ENCODE measurements around the gene QSER1. TPM values are rescaled to one million over a fixed set of nuclear protein-coding genes. Genes with fewer than 3 reads are reported as not detected.

QSER1 gene
- polyA plus RNA-seq, 1 donor (not counting 4 experiments of a cell fraction or from before 2014, with no cell fraction given): 14.7 TPM

DNA sequence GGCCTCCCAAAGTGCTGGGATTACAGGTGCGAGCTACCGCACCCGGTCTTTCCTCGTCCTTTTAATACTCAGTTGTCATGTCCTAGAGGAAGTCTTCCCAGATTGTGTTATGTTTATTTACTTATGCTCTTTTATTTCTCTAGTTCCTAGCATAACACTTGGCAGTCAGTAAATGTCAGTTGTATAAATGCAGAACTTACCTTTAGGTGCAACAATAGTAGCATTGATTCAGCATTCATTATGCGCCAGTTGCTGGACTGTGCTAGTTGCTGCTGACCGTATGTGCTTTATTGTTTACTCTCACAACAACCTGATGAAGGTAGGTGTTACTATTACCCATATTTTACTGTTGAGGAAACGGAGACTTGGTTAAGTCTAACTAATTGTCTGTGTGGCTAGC, 20.8 kb downstream of the QSER1 start:
- H2AFZ ChIP-seq (ENCODE audit: control insufficient read depth, low read length): no peak overlapping the region
- no peak overlapping the region for H3K27ac ChIP-seq (ENCODE audit: control insufficient read depth, insufficient read depth, low read length)
- no peaks in the 10 kb centered on the region for H3K9me1 ChIP-seq (ENCODE audit: control insufficient read depth, extremely low read depth, insufficient read depth, low read length)
- dilution Hi-C loops (cut with MboI; ENCODE audit: extremely low pct_ligation_motif_present, low sequenced_read_pairs): no loop called here
- no peak overlapping the region for H3K4me3 ChIP-seq (ENCODE audit: control insufficient read depth in 2 of 3, extremely low read depth in 1 of 3, insufficient read depth in 2 of 3, low read depth in 1 of 3, low read length in 3 of 3)
- no peaks in the 10 kb centered on the region for H3K9me3 ChIP-seq (ENCODE audit: control insufficient read depth, low read depth, low read length)
- H3K27me3 ChIP-seq (ENCODE audit: control insufficient read depth, extremely low read depth, insufficient read depth, low read length): no peaks in the 10 kb centered on the region
- no peaks in the 10 kb centered on the region for H3K36me3 ChIP-seq (ENCODE audit: control insufficient read depth in 2 of 2, extremely low read depth in 1 of 2, insufficient read depth in 2 of 2, low read length in 2 of 2)
- no peak overlapping the region for H3K4me2 ChIP-seq (ENCODE audit: control insufficient read depth, extremely low read depth, insufficient read depth, low read depth, low read length)
- FAIRE-seq (no peak), DNase-seq (ENCODE audit: low read depth, low spot score) (no peak)
- H4K20me1 ChIP-seq (ENCODE audit: control insufficient read depth, extremely low read depth, insufficient read depth, low read length): no peaks in the 10 kb centered on the region
- H3K79me2 ChIP-seq (ENCODE audit: control insufficient read depth, insufficient read depth, low read length): peaks cover 68% of the 10 kb centered on the region
- H3K4me1 ChIP-seq (ENCODE audit: control insufficient read depth, extremely low read depth, insufficient read depth, low read length): peaks cover 6% of the 10 kb centered on the region
- H3K9ac ChIP-seq (ENCODE audit: control insufficient read depth, extremely low read depth, insufficient read depth, low read length): no peak overlapping the region
- TF ChIP-seq EZH2 (IDR thresholded peaks at IDR 0.05; ENCODE audit: low read length): no peak
- TF ChIP-seq, protein P1, sequence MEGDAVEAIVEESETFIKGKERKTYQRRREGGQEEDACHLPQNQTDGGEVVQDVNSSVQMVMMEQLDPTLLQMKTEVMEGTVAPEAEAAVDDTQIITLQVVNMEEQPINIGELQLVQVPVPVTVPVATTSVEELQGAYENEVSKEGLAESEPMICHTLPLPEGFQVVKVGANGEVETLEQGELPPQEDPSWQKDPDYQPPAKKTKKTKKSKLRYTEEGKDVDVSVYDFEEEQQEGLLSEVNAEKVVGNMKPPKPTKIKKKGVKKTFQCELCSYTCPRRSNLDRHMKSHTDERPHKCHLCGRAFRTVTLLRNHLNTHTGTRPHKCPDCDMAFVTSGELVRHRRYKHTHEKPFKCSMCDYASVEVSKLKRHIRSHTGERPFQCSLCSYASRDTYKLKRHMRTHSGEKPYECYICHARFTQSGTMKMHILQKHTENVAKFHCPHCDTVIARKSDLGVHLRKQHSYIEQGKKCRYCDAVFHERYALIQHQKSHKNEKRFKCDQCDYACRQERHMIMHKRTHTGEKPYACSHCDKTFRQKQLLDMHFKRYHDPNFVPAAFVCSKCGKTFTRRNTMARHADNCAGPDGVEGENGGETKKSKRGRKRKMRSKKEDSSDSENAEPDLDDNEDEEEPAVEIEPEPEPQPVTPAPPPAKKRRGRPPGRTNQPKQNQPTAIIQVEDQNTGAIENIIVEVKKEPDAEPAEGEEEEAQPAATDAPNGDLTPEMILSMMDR (optimal IDR thresholded peaks at IDR 0.05 in 1 of 3, IDR thresholded peaks at IDR 0.05 in 1 of 3, conservative IDR thresholded peaks at IDR 0.05 in 1 of 3; ENCODE audit: extremely low read depth in 1 of 3, insufficient read depth in 2 of 3, low read length in 3 of 3): no peak

DNA sequence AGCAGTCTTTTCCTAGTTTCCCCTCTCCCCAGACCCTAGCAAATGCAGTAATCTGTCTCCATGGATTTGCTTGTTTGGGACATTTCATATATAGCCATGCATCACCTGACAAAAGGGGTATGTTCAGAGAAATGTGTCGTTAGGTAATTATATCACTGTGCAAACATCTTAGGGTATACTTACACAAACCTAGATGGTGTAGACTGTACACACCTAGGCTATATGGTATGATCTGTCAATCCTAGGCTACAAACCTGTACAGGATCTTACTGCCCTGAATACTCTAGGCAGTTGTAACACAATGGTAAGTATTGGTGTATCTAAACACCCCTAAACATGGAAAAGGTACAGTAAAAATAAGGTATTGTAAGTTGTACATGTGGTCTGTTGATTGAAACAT, 23.8 kb downstream of the QSER1 start:
- H3K4me1 ChIP-seq (ENCODE audit: control insufficient read depth, extremely low read depth, insufficient read depth, low read length): peaks cover 18% of the 10 kb centered on the region
- no peak overlapping the region for H3K27ac ChIP-seq (ENCODE audit: control insufficient read depth, insufficient read depth, low read length)
- no peaks in the 10 kb centered on the region for H3K27me3 ChIP-seq (ENCODE audit: control insufficient read depth, extremely low read depth, insufficient read depth, low read length)
- TF ChIP-seq, protein P1 (optimal IDR thresholded peaks at IDR 0.05 in 1 of 3, IDR thresholded peaks at IDR 0.05 in 1 of 3, conservative IDR thresholded peaks at IDR 0.05 in 1 of 3; ENCODE audit: extremely low read depth in 1 of 3, insufficient read depth in 2 of 3, low read length in 3 of 3): no peak
- no peak for TF ChIP-seq EZH2 (IDR thresholded peaks at IDR 0.05; ENCODE audit: low read length)
- H3K36me3 ChIP-seq (ENCODE audit: control insufficient read depth in 2 of 2, extremely low read depth in 1 of 2, insufficient read depth in 2 of 2, low read length in 2 of 2): no peaks in the 10 kb centered on the region
- dilution Hi-C loops (cut with MboI; ENCODE audit: extremely low pct_ligation_motif_present, low sequenced_read_pairs): no loop called here
- H3K4me3 ChIP-seq (ENCODE audit: control insufficient read depth in 2 of 3, extremely low read depth in 1 of 3, insufficient read depth in 2 of 3, low read depth in 1 of 3, low read length in 3 of 3): no peak overlapping the region
- H3K79me2 ChIP-seq (ENCODE audit: control insufficient read depth, insufficient read depth, low read length): peaks cover 69% of the 10 kb centered on the region
- H3K9ac ChIP-seq (ENCODE audit: control insufficient read depth, extremely low read depth, insufficient read depth, low read length): no peak overlapping the region
- H3K4me2 ChIP-seq (ENCODE audit: control insufficient read depth, extremely low read depth, insufficient read depth, low read depth, low read length): no peak overlapping the region
- no peaks in the 10 kb centered on the region for H4K20me1 ChIP-seq (ENCODE audit: control insufficient read depth, extremely low read depth, insufficient read depth, low read length)
- H3K9me1 ChIP-seq (ENCODE audit: control insufficient read depth, extremely low read depth, insufficient read depth, low read length): no peaks in the 10 kb centered on the region
- no peaks in the 10 kb centered on the region for H3K9me3 ChIP-seq (ENCODE audit: control insufficient read depth, low read depth, low read length)
- no peak overlapping the region for H2AFZ ChIP-seq (ENCODE audit: control insufficient read depth, low read length)
- FAIRE-seq (no peak), DNase-seq (ENCODE audit: low read depth, low spot score) (no peak)

Data from keratinocyte (primary cell).